ENCODE data around the gene WDR86.

Gene WDR86

GRCh38 chr7:151442776-151443496 is 33.1 kb upstream of the WDR86 start:
- H3K4me3 ChIP-seq (ENCODE audit: low read depth, low read length): no peak overlapping the region
- DNase-seq (ENCODE audit: low read depth): no peak

- no peak for DNase-seq (ENCODE audit: low read depth)
- H3K4me3 ChIP-seq (ENCODE audit: low read depth, low read length): no peak overlapping the region
Observed at GRCh38 chr7:151440799-151441445, 31.1 kb upstream of the WDR86 start.

GRCh38 chr7:151439855-151440798 is 30.3 kb upstream of the WDR86 start, which contains the start of gene CRYGN:
Gene CRYGN, minus strand, starts transcription at chr7:151440141. Its CDS starts 224 bp downstream, at chr7:151439917.
- no peak for DNase-seq (ENCODE audit: low read depth)
- H3K4me3 ChIP-seq (ENCODE audit: low read depth, low read length): peak within 1 kb of the TSS; percentile 29

DNA sequence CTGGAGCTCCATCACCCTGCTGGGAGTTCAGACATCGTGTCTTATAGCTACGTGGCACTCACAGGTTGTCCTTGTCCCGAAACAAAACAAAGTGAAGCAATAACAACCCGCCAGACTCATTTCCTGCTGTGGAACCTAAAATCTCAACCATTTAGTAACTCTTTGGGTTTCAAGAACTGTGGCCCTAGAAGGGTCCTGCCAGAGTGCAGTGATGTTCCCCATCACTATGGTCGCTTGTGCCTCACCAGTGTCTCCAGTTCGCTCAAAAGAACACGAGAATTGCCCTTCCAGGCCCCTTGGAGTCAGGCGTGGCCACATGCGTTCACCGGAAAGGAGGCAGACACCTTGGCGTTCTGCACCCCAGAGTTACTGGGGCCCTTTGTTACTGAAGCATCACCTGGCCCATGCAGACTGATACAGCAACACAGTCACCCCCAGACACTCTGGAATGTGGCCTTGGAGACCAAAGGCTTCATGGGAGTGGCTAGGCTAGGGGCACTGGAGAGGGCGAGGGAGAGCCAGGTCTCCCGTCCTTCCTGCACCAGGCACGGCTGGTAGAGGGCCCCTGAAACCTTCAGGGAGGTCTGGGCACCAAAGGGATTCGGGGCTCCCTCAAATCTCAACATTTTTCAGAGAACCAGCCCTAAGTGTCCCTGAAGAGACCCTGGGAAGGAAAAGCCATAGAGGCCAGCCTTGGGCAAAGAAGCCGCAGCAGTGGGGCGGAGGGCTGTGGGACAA is 29.2 kb upstream of the WDR86 start:
- DNase-seq (ENCODE audit: low read depth): no peak
- no peak overlapping the region for H3K4me3 ChIP-seq (ENCODE audit: low read depth, low read length)

GRCh38 chr7:151437866-151438516 is 28.2 kb upstream of the WDR86 start:
- no peak overlapping the region for H3K4me3 ChIP-seq (ENCODE audit: low read depth, low read length)
- DNase-seq (ENCODE audit: low read depth): no peak

- no peak for DNase-seq (ENCODE audit: low read depth)
- no peak overlapping the region for H3K4me3 ChIP-seq (ENCODE audit: low read depth, low read length)
Observed at GRCh38 chr7:151437159-151437553, 27.3 kb upstream of the WDR86 start.

DNA sequence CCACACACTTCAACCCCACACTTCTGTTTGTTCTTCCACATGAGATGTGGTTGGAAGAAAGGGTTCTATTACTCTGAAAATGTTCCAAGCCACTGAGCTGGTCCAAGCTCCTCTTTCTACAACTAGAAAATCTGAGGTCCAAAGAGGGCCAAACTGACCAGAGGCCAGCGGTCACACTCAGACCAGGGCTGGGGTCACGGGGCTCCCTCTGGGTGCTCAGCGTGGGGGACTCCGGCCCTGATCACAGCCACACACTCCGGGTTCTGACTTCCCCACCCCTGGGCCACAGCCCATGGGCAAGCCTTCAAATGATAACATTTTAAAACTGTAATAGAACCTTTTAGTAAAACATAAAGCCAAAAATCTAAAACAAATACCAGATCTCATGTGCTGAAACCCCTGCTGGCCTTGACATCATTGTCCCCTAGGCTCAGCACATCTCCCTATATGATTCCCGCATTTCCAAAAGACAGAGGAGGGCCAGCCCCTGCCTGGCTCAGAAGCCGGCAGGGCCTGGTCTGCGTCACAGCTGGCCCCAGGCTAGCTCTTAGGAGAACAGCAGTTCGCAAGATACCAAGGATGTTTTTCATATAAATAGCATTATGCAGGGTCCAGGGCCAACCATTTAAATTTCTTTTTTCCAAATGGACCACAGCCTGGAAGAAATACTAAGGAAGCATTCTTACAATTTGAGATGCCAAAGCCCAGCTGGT is 26.8 kb upstream of the WDR86 start:
- H3K4me3 ChIP-seq (ENCODE audit: low read depth, low read length): no peak overlapping the region
- no peak for DNase-seq (ENCODE audit: low read depth)

- H3K4me3 ChIP-seq (ENCODE audit: low read depth, low read length): no peak overlapping the region
- DNase-seq (ENCODE audit: low read depth): no peak
Observed at GRCh38 chr7:151435971-151436370, 26.1 kb upstream of the WDR86 start.

GRCh38 chr7:151435103-151435916 is 25.5 kb upstream of the WDR86 start:
- H3K4me3 ChIP-seq (ENCODE audit: low read depth, low read length): no peak overlapping the region
- DNase-seq (ENCODE audit: low read depth): no peak

DNA sequence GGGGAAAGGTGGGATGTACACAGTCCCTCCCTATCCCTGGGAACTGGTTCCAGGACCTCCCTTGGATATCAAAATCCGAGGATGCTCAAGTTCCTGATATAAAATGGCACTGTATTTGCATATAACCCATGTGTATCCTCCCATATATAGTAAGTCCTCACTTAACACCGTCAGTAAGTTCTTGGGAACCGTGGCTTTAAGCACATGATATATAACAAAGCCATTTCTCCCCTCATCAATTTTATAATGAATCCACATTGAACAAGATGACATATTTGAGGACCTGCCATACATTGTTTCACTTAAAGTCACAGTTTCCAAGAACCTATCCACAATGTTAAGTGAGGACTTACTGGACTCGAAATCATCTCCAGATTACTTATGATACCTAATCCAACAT is 24.7 kb upstream of the WDR86 start:
- no peak overlapping the region for H3K4me3 ChIP-seq (ENCODE audit: low read depth, low read length)
- DNase-seq (ENCODE audit: low read depth): no peak

DNA sequence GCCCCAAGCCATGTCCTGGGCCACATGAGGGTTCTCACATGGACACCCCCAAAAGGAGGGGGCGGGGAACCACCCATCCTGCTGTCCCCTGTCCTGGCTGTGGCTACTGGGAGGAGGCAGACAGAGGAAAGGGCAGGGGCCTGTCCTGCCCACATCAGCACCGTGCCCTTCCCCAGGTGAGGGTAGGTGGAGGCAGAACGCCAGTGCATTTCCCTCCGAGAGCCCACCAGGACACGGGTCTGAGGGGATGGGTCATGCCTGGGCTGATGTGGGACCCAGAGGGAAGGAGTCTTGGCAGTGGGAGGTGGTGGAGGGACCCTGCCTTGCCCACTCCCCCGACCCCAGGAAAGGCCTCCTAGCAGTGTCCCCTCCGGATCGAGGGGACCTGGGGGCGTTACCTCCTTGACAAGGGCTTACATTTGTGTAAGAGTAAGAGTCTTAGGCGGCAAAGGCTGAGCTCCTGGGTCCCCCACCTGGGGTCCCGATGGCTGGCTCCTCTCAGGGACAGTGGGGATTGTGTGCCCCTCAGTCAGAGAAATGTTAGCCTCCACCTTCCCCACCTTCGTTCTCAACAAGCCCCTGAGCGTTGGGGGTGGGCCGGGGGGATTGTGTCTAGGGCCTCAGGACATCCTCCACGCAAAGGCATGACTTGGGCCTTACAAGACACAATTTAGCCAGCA is 24.0 kb upstream of the WDR86 start:
- H3K4me3 ChIP-seq (ENCODE audit: low read depth, low read length): no peak overlapping the region
- DNase-seq (ENCODE audit: low read depth): no peak

DNA sequence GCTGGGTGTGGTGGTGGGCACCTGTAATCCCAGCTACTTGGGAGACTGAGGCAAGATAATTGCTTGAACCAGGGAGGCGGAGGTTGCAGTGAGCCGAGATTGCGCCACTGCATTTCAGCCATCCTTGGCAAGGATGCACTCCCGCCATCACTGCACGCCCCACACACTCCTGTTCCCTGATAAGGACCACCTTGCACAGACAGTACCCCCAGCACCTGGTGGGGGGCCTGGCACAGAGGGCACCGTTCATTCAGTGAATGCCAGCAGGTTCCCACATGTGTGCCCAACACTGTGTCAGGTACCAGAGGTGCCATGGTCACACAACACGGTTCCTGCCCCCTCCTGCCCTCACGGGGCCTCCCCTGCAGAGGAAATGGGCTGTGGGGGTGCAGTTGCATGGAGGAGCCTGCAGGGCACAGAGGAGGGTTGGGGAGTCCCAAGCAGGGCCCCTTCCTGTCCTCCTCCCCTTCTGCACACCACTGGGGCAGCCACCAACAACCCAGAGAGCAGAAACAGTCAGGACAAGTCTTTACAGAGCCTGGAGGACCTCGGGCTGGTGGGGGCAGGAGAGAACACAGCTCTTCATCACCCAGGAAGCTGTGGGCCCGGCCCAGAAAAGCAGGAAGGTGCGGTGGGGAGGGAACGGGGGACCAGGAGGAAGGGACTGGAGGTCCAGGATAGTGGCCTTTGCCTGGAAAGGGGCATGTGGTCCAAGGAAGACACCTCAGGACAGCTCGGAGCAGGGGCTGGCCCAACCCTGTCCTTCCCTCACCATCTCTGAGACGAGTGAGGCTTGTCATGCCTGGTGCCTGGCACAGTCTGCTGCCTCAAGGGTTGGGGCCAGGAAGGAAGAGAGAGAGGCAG is 23.1 kb upstream of the WDR86 start:
- H3K4me3 ChIP-seq (ENCODE audit: low read depth, low read length): no peak overlapping the region
- no peak for DNase-seq (ENCODE audit: low read depth)

- no peak for DNase-seq (ENCODE audit: low read depth)
- no peak overlapping the region for H3K4me3 ChIP-seq (ENCODE audit: low read depth, low read length)
Observed at GRCh38 chr7:151431768-151432311, 22.0 kb upstream of the WDR86 start.

DNA sequence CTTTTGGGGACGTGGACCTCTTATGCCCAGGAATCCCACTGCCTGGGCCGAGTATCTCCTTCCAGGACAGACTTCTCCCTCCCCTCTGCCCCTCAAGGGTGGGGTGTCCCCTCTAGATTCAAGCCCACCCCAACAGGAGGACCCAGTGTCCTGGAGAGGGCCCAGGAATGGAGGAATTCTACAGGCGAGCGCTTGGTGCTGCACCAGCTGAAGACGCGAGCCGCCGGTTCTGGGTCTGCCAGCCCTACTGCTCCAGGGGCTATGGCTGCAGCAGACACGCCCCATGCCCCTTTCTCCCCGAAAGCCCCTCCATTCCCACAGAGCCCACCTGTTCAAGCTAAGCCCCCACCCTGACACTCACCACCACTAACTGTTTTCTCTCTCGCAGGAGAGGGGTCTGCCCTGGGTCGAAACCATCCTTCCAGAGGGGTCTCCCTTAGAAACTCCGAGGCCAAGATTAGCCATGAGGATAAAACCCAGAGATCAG is 21.5 kb upstream of the WDR86 start:
- no peak for DNase-seq (ENCODE audit: low read depth)
- no peak overlapping the region for H3K4me3 ChIP-seq (ENCODE audit: low read depth, low read length)

DNA sequence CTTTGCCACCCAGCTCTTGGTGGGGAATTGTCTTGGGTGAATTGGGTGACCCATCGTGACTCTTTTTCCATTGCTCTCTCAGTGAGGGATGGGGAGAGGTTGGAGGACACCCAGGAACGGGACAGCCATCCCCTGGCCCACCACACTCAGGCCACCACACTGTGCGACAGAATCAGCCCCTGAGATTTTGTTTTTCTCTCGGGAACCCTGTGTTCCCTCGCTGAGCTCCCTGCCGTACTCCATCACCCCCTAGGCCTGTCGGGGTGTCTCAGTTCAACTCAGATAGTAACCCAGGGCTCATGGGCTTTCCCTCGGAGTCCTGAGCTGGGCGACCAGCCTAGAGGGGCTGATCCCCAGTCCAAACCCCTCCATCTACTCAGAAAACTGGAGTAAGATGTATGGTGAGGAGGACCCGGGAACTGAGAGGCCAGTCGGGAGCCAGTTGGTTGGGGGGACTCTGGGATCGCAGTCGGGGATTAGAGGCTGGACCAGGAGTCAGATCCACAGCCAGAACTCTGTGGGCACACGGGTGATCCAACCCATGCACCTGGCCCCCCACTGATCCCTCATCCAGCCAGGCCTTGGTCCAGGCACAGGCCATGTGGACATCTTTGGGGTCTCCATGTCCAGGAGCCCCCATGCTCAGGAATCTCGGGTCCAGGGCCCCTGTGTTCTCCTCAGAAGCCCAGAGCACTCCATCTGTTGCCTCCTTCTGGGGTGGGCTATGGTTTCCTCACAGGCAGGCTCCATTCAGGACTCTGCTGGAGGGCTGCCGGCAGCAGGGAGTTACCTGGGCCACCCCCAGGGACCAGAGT is 20.8 kb upstream of the WDR86 start:
- no peak for DNase-seq (ENCODE audit: low read depth)
- no peak overlapping the region for H3K4me3 ChIP-seq (ENCODE audit: low read depth, low read length)
